HEK293 (cell line): ENCODE measurements around the gene DIABLO.
"Not testable (repeated sequence)": the region's sequence is repeated elsewhere in the genome, so short reads cannot be mapped to it uniquely, and the experiment has no call there.

ENCODE experiments used
- MYNN ChIP-seq: fragments of 450-650 bp; formaldehyde crosslinking; IDR thresholded peaks from 2 replicates; pipeline ENCODE4 v1.5.1; 2016; ENCODE audit warnings: missing biosample characterization, missing genetic modification characterization, borderline replicate concordance
- ZNF133 ChIP-seq: fragments of 450-650 bp; formaldehyde crosslinking; IDR thresholded peaks from 2 replicates; pipeline ENCODE4 v1.5.1; 2016; ENCODE audit warnings: missing biosample characterization, missing genetic modification characterization
- ZNF140 ChIP-seq: fragments of 450-650 bp; formaldehyde crosslinking; IDR thresholded peaks from 2 replicates; pipeline ENCODE4 v1.5.1; 2016; ENCODE audit warnings: missing biosample characterization, missing genetic modification characterization
- ZNF514 ChIP-seq: fragments of 450-650 bp; formaldehyde crosslinking; IDR thresholded peaks from 2 replicates; pipeline ENCODE4 v1.5.1; 2016; ENCODE audit warnings: missing biosample characterization, missing genetic modification characterization
- ZNF596 ChIP-seq: fragments of 450-650 bp; IDR thresholded peaks from 2 replicates; pipeline ENCODE4 v1.5.0; 2018; ENCODE audit warnings: missing biosample characterization, mild to moderate bottlenecking, missing genetic modification characterization, moderate library complexity
- TF ChIP-seq, protein P1 (sequence below): fragments of 450-650 bp; formaldehyde crosslinking; IDR thresholded peaks from 2 replicates; pipeline ENCODE4 v1.5.1; 2016; ENCODE audit warnings: missing biosample characterization, missing genetic modification characterization
- TF ChIP-seq, protein P2 (sequence below): fragments of 450-650 bp; formaldehyde crosslinking; IDR thresholded peaks from 2 replicates; pipeline ENCODE4 v1.5.1; 2016; ENCODE audit warnings: missing biosample characterization, missing genetic modification characterization, low read depth

DNA sequence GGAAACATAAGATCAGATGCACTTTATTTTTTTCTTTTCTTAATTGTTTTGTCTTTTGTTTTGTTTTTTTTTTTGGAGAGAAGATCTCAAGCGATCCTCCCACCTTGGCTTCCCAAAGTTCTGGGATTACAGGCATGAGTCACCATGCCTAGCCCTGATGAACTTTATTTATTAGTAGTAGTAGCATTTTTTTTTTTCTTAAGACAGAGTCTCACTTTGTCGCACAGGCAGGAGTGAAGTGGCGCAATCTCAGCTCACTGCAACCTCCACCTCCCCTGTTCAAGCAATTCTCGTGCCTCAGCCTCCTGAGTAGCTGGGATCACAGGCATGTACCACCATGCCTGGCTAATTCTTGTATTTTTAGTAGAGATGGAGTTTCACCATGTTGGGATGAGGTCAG lies 49.4 kb downstream of the DIABLO start:
- TF ChIP-seq ZNF596 (tag by site-specific recombination); MYNN (tag by site-specific recombination); ZNF140 (tag by site-specific recombination); ZNF133 (tag by site-specific recombination); ZNF514: not testable (repeated sequence)
- TF ChIP-seq, protein P1, sequence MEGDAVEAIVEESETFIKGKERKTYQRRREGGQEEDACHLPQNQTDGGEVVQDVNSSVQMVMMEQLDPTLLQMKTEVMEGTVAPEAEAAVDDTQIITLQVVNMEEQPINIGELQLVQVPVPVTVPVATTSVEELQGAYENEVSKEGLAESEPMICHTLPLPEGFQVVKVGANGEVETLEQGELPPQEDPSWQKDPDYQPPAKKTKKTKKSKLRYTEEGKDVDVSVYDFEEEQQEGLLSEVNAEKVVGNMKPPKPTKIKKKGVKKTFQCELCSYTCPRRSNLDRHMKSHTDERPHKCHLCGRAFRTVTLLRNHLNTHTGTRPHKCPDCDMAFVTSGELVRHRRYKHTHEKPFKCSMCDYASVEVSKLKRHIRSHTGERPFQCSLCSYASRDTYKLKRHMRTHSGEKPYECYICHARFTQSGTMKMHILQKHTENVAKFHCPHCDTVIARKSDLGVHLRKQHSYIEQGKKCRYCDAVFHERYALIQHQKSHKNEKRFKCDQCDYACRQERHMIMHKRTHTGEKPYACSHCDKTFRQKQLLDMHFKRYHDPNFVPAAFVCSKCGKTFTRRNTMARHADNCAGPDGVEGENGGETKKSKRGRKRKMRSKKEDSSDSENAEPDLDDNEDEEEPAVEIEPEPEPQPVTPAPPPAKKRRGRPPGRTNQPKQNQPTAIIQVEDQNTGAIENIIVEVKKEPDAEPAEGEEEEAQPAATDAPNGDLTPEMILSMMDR (tag by site-specific recombination), result not testable (repeated sequence)
- TF ChIP-seq, protein P2, sequence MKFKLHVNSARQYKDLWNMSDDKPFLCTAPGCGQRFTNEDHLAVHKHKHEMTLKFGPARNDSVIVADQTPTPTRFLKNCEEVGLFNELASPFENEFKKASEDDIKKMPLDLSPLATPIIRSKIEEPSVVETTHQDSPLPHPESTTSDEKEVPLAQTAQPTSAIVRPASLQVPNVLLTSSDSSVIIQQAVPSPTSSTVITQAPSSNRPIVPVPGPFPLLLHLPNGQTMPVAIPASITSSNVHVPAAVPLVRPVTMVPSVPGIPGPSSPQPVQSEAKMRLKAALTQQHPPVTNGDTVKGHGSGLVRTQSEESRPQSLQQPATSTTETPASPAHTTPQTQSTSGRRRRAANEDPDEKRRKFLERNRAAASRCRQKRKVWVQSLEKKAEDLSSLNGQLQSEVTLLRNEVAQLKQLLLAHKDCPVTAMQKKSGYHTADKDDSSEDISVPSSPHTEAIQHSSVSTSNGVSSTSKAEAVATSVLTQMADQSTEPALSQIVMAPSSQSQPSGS, result not testable (repeated sequence)
